Panc1 (cell line): ENCODE measurements around the gene AAK1. TPM values are rescaled to one million over a fixed set of nuclear protein-coding genes. Genes with fewer than 3 reads are reported as not detected.
A peak's percentile ranks its signal among the peaks of the same experiment; 100 is the strongest.

Experiments
- ATAC-seq: fragments of 200-7000 bp; cut with Tn5 transposase; 2 replicates; pipeline ENCODE4 v1.9.1; 2020; ENCODE audit warnings: mild to moderate bottlenecking, moderate library complexity
- BruUV-seq: library from RNA; stranded (reverse); fragments of 400-500 nt; replicated peaks from 2 replicates; lab custom pipeline; 2021; lab: Mats Ljungman, UMichigan
- CTCF ChIA-PET: fragments of 300-600 bp; sonication (Branson Sonifier 250); formaldehyde crosslinking; loops from one replicate; lab custom pipeline; 2022; ENCODE audit warnings: antibody characterized with exemption; lab: Charles Lee
- POLR2A ChIA-PET: fragments of 300-600 bp; sonication (Branson Sonifier 250); formaldehyde crosslinking; loops from one replicate; lab custom pipeline; 2022; ENCODE audit warnings: antibody characterized with exemption; lab: Charles Lee
- DNase-seq: peaks from one replicate; pipeline ENCODE4 v3.0.0-alpha.2; 2010; ENCODE audit warnings: low read depth, low spot score
- H3K27ac ChIP-seq: 2 replicates; pipeline ENCODE4 v1.5.1; 2011; ENCODE audit warnings: mild to moderate bottlenecking, low read length, inconsistent platforms
- H3K27me3 ChIP-seq: fragments of 200-500 bp; sonication (Bioruptor generic); 2 replicates; pipeline ENCODE4 v1.6.0; 2014; ENCODE audit warnings: low read length, inconsistent platforms; ENCODE audit not compliant: control insufficient read depth, insufficient read depth
- H3K36me3 ChIP-seq: fragments of 200-500 bp; sonication (Bioruptor generic); 2 replicates; pipeline ENCODE4 v1.5.1; 2014; ENCODE audit warnings: inconsistent platforms, mild to moderate bottlenecking, low read length, moderate library complexity; ENCODE audit not compliant: control insufficient read depth, insufficient read depth
- H3K4me1 ChIP-seq: 2 replicates; pipeline ENCODE4 v1.5.1; 2011; ENCODE audit warnings: inconsistent platforms, mild to moderate bottlenecking, low read length, moderate library complexity; ENCODE audit not compliant: control insufficient read depth, insufficient read depth
- H3K4me3 ChIP-seq, 2 experiments: 2 replicates each; pipeline ENCODE4 v1.5.1; 2011 to 2012; ENCODE audit warnings: low read depth in 2 of 2, low read length in 2 of 2, mild to moderate bottlenecking in 2 of 2, inconsistent platforms in 1 of 2, moderate library complexity in 1 of 2
- H3K9me3 ChIP-seq: fragments of 200-500 bp; sonication (Bioruptor generic); 2 replicates; pipeline ENCODE4 v1.5.1; 2014; ENCODE audit warnings: low read depth, mild to moderate bottlenecking, inconsistent platforms, low read length, moderate library complexity; ENCODE audit not compliant: control insufficient read depth, insufficient read depth
- POLR2AphosphoS5 ChIP-seq: IDR thresholded peaks from 2 replicates; pipeline ENCODE4 v1.6.1; 2012; ENCODE audit warnings: mild to moderate bottlenecking, low read depth, low read length, moderate library complexity
- SIN3A ChIP-seq: IDR thresholded peaks from 2 replicates; pipeline ENCODE4 v1.6.1; 2012; ENCODE audit warnings: low read depth, mild to moderate bottlenecking, low read length, moderate library complexity, borderline replicate concordance; ENCODE audit not compliant: insufficient read depth
- TCF7L2 ChIP-seq: IDR thresholded peaks from 2 replicates; pipeline ENCODE4 v1.6.1; 2011; ENCODE audit warnings: mild to moderate bottlenecking, low read depth, low read length, inconsistent platforms
- in situ Hi-C: cut with HindIII; loops from 2 replicates; pipeline ENCODE4 v1.10.0; 2016; ENCODE audit warnings: low sequenced_read_pairs, low pct_unique_long_range_greater_than_20kb
- intact Hi-C: fragments of 100-400 bp; cut with micrococcal nuclease; formaldehyde crosslinking; loops from one replicate; pipeline ENCODE4 v1.10.0; 2022; ENCODE audit not compliant: unreplicated experiment
- total RNA-seq: library from RNA; stranded (reverse); gene quantifications from one replicate; pipeline ENCODE4 v1.2.1, GENCODE V29; 2021; ENCODE audit not compliant: unreplicated experiment
- TF ChIP-seq, protein P1 (sequence below): fragments of 450-650 bp; IDR thresholded peaks from 2 replicates; pipeline ENCODE4 v1.5.1; 2017; ENCODE audit warnings: mild to moderate bottlenecking
- TF ChIP-seq, protein P2 (sequence below), 2 experiments: IDR thresholded peaks; 2 replicates each; pipeline ENCODE4 v1.6.1; 2011 to 2012; ENCODE audit warnings: low read depth in 2 of 2, control low read depth in 1 of 2, low read length in 1 of 2, mild to moderate bottlenecking in 1 of 2, moderate library complexity in 1 of 2; ENCODE audit not compliant: insufficient read depth in 1 of 2

AAK1 gene
- total RNA-seq, 1 experiment from 2014 or later: 123 TPM

DNA sequence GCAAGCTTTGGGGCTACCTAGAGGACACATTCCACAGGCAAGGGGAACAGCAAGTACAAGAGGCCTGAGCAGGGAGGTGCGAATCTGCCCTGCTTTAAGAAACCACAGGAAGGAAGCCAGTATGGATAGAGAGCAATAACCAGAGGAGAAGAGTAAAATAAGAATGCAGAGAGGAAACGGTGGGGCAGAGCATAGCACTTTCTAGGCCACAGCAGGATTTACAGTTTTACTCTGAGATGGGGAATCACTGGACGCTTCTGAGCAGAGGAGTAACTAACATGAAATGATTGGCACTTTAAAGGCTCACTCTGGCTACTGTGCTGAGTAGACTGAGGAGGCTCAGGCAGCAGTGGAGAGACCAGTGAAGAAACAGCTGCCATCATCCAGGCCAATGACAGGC, 23.8 kb downstream of the AAK1 start:
- TF ChIP-seq, protein P1, sequence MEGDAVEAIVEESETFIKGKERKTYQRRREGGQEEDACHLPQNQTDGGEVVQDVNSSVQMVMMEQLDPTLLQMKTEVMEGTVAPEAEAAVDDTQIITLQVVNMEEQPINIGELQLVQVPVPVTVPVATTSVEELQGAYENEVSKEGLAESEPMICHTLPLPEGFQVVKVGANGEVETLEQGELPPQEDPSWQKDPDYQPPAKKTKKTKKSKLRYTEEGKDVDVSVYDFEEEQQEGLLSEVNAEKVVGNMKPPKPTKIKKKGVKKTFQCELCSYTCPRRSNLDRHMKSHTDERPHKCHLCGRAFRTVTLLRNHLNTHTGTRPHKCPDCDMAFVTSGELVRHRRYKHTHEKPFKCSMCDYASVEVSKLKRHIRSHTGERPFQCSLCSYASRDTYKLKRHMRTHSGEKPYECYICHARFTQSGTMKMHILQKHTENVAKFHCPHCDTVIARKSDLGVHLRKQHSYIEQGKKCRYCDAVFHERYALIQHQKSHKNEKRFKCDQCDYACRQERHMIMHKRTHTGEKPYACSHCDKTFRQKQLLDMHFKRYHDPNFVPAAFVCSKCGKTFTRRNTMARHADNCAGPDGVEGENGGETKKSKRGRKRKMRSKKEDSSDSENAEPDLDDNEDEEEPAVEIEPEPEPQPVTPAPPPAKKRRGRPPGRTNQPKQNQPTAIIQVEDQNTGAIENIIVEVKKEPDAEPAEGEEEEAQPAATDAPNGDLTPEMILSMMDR: no peak
- TF ChIP-seq, protein P2, sequence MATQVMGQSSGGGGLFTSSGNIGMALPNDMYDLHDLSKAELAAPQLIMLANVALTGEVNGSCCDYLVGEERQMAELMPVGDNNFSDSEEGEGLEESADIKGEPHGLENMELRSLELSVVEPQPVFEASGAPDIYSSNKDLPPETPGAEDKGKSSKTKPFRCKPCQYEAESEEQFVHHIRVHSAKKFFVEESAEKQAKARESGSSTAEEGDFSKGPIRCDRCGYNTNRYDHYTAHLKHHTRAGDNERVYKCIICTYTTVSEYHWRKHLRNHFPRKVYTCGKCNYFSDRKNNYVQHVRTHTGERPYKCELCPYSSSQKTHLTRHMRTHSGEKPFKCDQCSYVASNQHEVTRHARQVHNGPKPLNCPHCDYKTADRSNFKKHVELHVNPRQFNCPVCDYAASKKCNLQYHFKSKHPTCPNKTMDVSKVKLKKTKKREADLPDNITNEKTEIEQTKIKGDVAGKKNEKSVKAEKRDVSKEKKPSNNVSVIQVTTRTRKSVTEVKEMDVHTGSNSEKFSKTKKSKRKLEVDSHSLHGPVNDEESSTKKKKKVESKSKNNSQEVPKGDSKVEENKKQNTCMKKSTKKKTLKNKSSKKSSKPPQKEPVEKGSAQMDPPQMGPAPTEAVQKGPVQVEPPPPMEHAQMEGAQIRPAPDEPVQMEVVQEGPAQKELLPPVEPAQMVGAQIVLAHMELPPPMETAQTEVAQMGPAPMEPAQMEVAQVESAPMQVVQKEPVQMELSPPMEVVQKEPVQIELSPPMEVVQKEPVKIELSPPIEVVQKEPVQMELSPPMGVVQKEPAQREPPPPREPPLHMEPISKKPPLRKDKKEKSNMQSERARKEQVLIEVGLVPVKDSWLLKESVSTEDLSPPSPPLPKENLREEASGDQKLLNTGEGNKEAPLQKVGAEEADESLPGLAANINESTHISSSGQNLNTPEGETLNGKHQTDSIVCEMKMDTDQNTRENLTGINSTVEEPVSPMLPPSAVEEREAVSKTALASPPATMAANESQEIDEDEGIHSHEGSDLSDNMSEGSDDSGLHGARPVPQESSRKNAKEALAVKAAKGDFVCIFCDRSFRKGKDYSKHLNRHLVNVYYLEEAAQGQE (IDR thresholded peaks at IDR 0.05; ENCODE audit: insufficient read depth in 1 of 2, low read depth in 2 of 2, low read length in 1 of 2): no peak
- TF ChIP-seq POLR2AphosphoS5: no peak
- TF ChIP-seq TCF7L2: no peak
- no peak for TF ChIP-seq SIN3A
- no TSS peak for BruUV-seq
- no peaks in the 10 kb centered on the region for H3K36me3 ChIP-seq
- in situ Hi-C loops: no loop called here
- no peaks in the 10 kb centered on the region for H3K27me3 ChIP-seq
- POLR2A ChIA-PET: no interaction called here
- no peaks in the 10 kb centered on the region for H3K9me3 ChIP-seq
- no peak overlapping the region for H3K4me3 ChIP-seq
- H3K27ac ChIP-seq: no peak overlapping the region
- CTCF ChIA-PET: no interaction called here
- no peak for DNase-seq
- ATAC-seq: no peak
- intact Hi-C loops: no loop called here
- H3K4me1 ChIP-seq: peaks cover 17% of the 10 kb centered on the region

DNA sequence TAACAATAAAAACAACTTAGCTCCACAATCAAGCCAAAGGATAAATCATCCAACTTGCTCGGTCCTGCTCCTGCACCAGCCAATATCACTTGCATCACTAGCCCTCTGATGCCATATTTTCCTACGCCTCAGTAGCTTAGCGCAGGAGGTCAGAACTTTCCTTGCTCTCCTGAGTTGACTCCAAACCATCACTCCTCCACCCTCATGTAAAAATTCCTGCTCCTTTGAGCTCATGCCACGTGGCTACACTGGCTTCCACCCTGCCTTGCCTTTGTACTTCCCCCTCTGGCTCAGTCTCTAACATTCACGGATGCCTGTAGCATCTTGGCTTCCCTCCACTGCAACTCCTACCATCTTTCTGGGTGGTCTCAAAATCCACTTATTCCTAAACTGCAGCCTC, 25.2 kb downstream of the AAK1 start:
- in situ Hi-C loops (no loop called here), intact Hi-C loops (no loop called here)
- DNase-seq: no peak
- TSS peak; percentile 42 for BruUV-seq
- ChIA-PET POLR2A (no interaction called here), CTCF (interaction anchor here (0.9 kb wide), 1 partner anchor 52 kb away, joined by 3 read pairs; no protein-coding TSS in a partner anchor)
- Histone ChIP-seq H3K27ac (no peak overlapping the region), H3K36me3 (no peaks in the 10 kb centered on the region), H3K4me1 (peaks cover 15% of the 10 kb centered on the region), H3K27me3 (no peaks in the 10 kb centered on the region), H3K4me3 (no peak overlapping the region), H3K9me3 (no peaks in the 10 kb centered on the region)
- TF ChIP-seq, protein P2 (IDR thresholded peaks at IDR 0.05; ENCODE audit: insufficient read depth in 1 of 2, low read depth in 2 of 2, low read length in 1 of 2): no peak
- TF ChIP-seq POLR2AphosphoS5: no peak
- TF ChIP-seq, protein P1: no peak
- no peak for TF ChIP-seq SIN3A
- TF ChIP-seq TCF7L2: no peak
- ATAC-seq: no peak
